ENCODE results near the gene PIP4K2C.
"Not testable (repeated sequence)": the region's sequence is repeated elsewhere in the genome, so short reads cannot be mapped to it uniquely, and the experiment has no call there.

Gene PIP4K2C

GRCh38 chr12:57631566-57632072, 40.6 kb downstream of the PIP4K2C start:
- no peak for TF ChIP-seq CTCF (IDR thresholded peaks at IDR 0.05; ENCODE audit: low read depth, low read length)
- peak overlapping the region; percentile 62 for H3K4me3 ChIP-seq (ENCODE audit: low read depth, low read length)

GRCh38 chr12:57632073-57632957, 41.3 kb downstream of the PIP4K2C start:
- no peak for TF ChIP-seq CTCF (IDR thresholded peaks at IDR 0.05; ENCODE audit: low read depth, low read length)
- peak overlapping the region; percentile 62 for H3K4me3 ChIP-seq (ENCODE audit: low read depth, low read length)

- H3K4me3 ChIP-seq (ENCODE audit: low read depth, low read length) = peak within 1 kb of the TSS; percentile 62
- peak; percentile 96 for TF ChIP-seq CTCF (IDR thresholded peaks at IDR 0.05; ENCODE audit: low read depth, low read length)
Measured at GRCh38 chr12:57632958-57633840, 42.2 kb downstream of the PIP4K2C start, which contains the start of gene B4GALNT1. Gene B4GALNT1, minus strand, starts transcription at chr12:57633201. Its CDS starts 1,069 bp downstream, at chr12:57632132.

- not testable (repeated sequence) for H3K4me3 ChIP-seq (ENCODE audit: low read depth, low read length)
Measured at GRCh38 chr12:57636731-57637130, 45.7 kb downstream of the PIP4K2C start.

- TF ChIP-seq CTCF (IDR thresholded peaks at IDR 0.05; ENCODE audit: low read depth, low read length) = no peak
- H3K4me3 ChIP-seq (ENCODE audit: low read depth, low read length) = no peak overlapping the region
Measured at GRCh38 chr12:57637364-57637763, 46.4 kb downstream of the PIP4K2C start.

GRCh38 chr12:57638096-57638495, 47.1 kb downstream of the PIP4K2C start:
- TF ChIP-seq CTCF (IDR thresholded peaks at IDR 0.05; ENCODE audit: low read depth, low read length) = no peak
- H3K4me3 ChIP-seq (ENCODE audit: low read depth, low read length) = no peak overlapping the region

GRCh38 chr12:57640175-57641042, 49.4 kb downstream of the PIP4K2C start:
- H3K4me3 ChIP-seq (ENCODE audit: low read depth, low read length) = no peak overlapping the region
- TF ChIP-seq CTCF (IDR thresholded peaks at IDR 0.05; ENCODE audit: low read depth, low read length) = no peak
